A673 (cell line): ENCODE results near the gene DSTYK. TPM values are rescaled to one million over a fixed set of nuclear protein-coding genes. Genes with fewer than 3 reads are reported as not detected.

Experiments used
- BruUV-seq: library from RNA; stranded (reverse); fragments of 400-500 nt; replicated peaks from 2 replicates; lab custom pipeline; 2021; lab: Mats Ljungman, UMichigan
- CTCF ChIA-PET: fragments of 300-600 bp; sonication (Branson Sonifier 250); formaldehyde crosslinking; loops from one replicate; lab custom pipeline; 2022; ENCODE audit warnings: antibody characterized with exemption; lab: Charles Lee
- POLR2A ChIA-PET: fragments of 300-600 bp; sonication (Branson Sonifier 250); formaldehyde crosslinking; loops from one replicate; lab custom pipeline; 2022; ENCODE audit warnings: antibody characterized with exemption; ENCODE audit not compliant: low non-redundant PET; lab: Charles Lee
- DNase-seq: peaks from one replicate; pipeline ENCODE4 v3.0.0-alpha.2; 2015; ENCODE audit warnings: low spot score
- H3K27ac ChIP-seq: fragments of 200-600 bp; sonication (generic); 2 replicates; pipeline ENCODE4 v1.5.1; 2016; ENCODE audit warnings: mixed run types, low read depth, mild to moderate bottlenecking, mixed read lengths, antibody characterized with exemption, low read length; ENCODE audit not compliant: poor library complexity, severe bottlenecking
- H3K27me3 ChIP-seq: fragments of 200-600 bp; sonication (generic); replicated peaks from 2 replicates; pipeline ENCODE4 v1.6.1; 2017; ENCODE audit warnings: mixed run types, low read depth, mild to moderate bottlenecking, mixed read lengths, antibody characterized with exemption, low read length; ENCODE audit not compliant: insufficient read depth, poor library complexity
- H3K36me3 ChIP-seq: fragments of 200-600 bp; sonication (generic); 2 replicates; pipeline ENCODE4 v1.6.1; 2016; ENCODE audit warnings: mixed run types, mild to moderate bottlenecking, mixed read lengths, antibody characterized with exemption, low read length; ENCODE audit not compliant: insufficient read depth, poor library complexity, severe bottlenecking
- H3K4me1 ChIP-seq: fragments of 200-600 bp; sonication (generic); 2 replicates; pipeline ENCODE4 v1.6.1; 2017; ENCODE audit warnings: mixed run types, mild to moderate bottlenecking, mixed read lengths, antibody characterized with exemption, low read length; ENCODE audit not compliant: insufficient read depth, poor library complexity, severe bottlenecking
- H3K4me3 ChIP-seq: fragments of 200-600 bp; sonication (generic); 2 replicates; pipeline ENCODE4 v1.5.1; 2016; ENCODE audit warnings: low read depth, mixed run types, mild to moderate bottlenecking, mixed read lengths, low read length; ENCODE audit not compliant: poor library complexity, severe bottlenecking
- H3K9me3 ChIP-seq: fragments of 200-600 bp; sonication (generic); 2 replicates; pipeline ENCODE4 v1.6.1; 2016; ENCODE audit warnings: mixed run types, low read depth, mild to moderate bottlenecking, mixed read lengths, antibody characterized with exemption, low read length; ENCODE audit not compliant: poor library complexity, severe bottlenecking
- EZH2 ChIP-seq: fragments of 200-600 bp; sonication (generic); IDR thresholded peaks from 2 replicates; pipeline ENCODE4 v1.6.1; 2017; ENCODE audit warnings: borderline replicate concordance, low read depth, mild to moderate bottlenecking, mixed read lengths, antibody characterized with exemption, low read length; ENCODE audit not compliant: poor library complexity, severe bottlenecking
- intact Hi-C: fragments of 100-400 bp; cut with micrococcal nuclease; formaldehyde crosslinking; loops from one replicate; pipeline ENCODE4 v1.10.0; 2022; ENCODE audit not compliant: unreplicated experiment
- total RNA-seq: library from RNA; stranded (reverse); gene quantifications from 2 replicates; pipeline ENCODE4 v1.2.3, GENCODE V29; 2021
- TF ChIP-seq, protein P1 (sequence below): fragments of 300-800, 200-600 bp; sonication (generic); conservative IDR thresholded peaks from 2 replicates; pipeline ENCODE4 v1.5.1; 2017; ENCODE audit warnings: low read depth, mild to moderate bottlenecking, antibody characterized with exemption, low read length, moderate library complexity, mixed read lengths

The DSTYK gene
- total RNA-seq, 1 experiment from 2014 or later = 7.1 TPM

DNA sequence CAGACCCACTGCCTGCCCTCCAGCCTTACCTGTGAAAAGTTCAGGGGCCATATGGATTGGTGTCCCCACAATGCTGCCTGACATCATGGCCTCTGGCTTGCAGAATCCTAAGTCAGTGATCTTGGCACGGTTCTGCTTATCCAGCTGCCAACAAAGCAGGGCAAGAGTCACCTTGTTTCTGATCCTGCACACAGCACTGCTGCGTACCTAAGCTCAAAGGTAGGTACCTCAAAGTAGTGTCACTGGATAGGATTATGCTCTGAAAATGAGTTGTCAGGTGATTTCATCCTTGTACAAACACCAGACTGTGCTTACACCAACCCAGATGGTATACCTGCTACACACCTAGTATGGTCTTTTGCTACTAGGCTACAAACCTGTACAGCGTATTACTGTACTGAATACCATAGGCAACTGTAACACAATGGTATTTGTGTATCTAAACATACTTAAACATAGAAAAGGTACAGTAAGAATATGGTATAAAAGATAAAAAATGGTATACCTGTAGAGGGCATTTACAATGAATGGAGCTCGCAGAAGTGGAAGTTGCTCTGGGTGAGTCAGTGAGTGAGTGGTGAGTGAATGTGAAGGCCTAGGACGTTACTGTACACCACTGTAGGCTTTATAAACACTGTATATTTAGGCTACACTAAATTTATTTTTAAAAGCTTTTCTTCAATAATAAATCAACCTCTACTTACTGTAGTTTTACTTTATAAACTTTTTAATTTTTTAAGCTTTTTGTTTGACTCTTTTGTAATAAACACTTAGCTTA is 60.7 kb downstream of the DSTYK start:
- Histone ChIP-seq H3K4me3 (no peak overlapping the region), H3K36me3 (no peaks in the 10 kb centered on the region), H3K27ac (no peak overlapping the region), H3K27me3 (no peaks in the 10 kb centered on the region), H3K9me3 (peaks cover 4% of the 10 kb centered on the region), H3K4me1 (no peaks in the 10 kb centered on the region)
- POLR2A ChIA-PET = interaction anchor here (0.7 kb wide), 1 partner anchor 148 kb away, joined by 3 read pairs; no protein-coding TSS in a partner anchor
- DNase-seq = no peak
- no peak for TF ChIP-seq EZH2
- TF ChIP-seq, protein P1, sequence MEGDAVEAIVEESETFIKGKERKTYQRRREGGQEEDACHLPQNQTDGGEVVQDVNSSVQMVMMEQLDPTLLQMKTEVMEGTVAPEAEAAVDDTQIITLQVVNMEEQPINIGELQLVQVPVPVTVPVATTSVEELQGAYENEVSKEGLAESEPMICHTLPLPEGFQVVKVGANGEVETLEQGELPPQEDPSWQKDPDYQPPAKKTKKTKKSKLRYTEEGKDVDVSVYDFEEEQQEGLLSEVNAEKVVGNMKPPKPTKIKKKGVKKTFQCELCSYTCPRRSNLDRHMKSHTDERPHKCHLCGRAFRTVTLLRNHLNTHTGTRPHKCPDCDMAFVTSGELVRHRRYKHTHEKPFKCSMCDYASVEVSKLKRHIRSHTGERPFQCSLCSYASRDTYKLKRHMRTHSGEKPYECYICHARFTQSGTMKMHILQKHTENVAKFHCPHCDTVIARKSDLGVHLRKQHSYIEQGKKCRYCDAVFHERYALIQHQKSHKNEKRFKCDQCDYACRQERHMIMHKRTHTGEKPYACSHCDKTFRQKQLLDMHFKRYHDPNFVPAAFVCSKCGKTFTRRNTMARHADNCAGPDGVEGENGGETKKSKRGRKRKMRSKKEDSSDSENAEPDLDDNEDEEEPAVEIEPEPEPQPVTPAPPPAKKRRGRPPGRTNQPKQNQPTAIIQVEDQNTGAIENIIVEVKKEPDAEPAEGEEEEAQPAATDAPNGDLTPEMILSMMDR = no peak
- CTCF ChIA-PET = interaction anchor here (0.7 kb wide), 1 partner anchor 89 kb away, joined by 3 read pairs; no protein-coding TSS in a partner anchor
- intact Hi-C loops = no loop called here
- BruUV-seq = no TSS peak

GRCh38 chr1:205147191-205147835 is 64.2 kb downstream of the DSTYK start:
- CTCF ChIA-PET = no interaction called here
- BruUV-seq = no TSS peak
- no peak for DNase-seq
- TF ChIP-seq, protein P1 = no peak
- no peak for TF ChIP-seq EZH2
- H3K27ac ChIP-seq = no peak overlapping the region
- H3K27me3 ChIP-seq = no peaks in the 10 kb centered on the region
- no peaks in the 10 kb centered on the region for H3K9me3 ChIP-seq
- H3K4me3 ChIP-seq = no peak overlapping the region
- POLR2A ChIA-PET = no interaction called here
- H3K4me1 ChIP-seq = no peaks in the 10 kb centered on the region
- H3K36me3 ChIP-seq = no peaks in the 10 kb centered on the region
- intact Hi-C loops = no loop called here

DNA sequence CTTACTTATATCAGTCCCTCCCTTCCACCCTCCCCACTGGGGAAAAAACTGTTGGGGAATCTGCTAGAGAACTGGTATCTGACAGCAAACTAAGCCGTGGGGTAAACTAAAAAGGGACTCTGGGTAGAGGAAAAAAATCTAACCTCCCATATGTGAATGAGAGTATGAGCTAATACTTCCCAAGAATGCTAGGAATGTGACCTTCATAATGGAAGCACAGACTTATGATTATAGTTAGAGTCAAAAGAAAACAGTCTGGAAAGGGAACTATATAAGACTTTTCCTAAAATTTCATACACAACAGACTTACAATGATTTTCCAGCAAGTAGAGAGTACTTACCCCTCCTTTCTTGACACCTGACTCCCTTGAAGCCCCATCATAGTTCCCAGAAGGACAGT is 66.8 kb downstream of the DSTYK start:
- CTCF ChIA-PET = no interaction called here
- no TSS peak for BruUV-seq
- peak; percentile 28 for DNase-seq
- intact Hi-C loops = loop anchor here (5.0 kb wide), 1 partner anchor 157 kb away; no protein-coding TSS in a partner anchor
- H3K27me3 ChIP-seq = no peaks in the 10 kb centered on the region
- H3K27ac ChIP-seq = no peak overlapping the region
- H3K9me3 ChIP-seq = no peaks in the 10 kb centered on the region
- POLR2A ChIA-PET = no interaction called here
- H3K36me3 ChIP-seq = no peaks in the 10 kb centered on the region
- TF ChIP-seq, protein P1 = no peak
- no peak for TF ChIP-seq EZH2
- H3K4me1 ChIP-seq = no peaks in the 10 kb centered on the region
- no peak overlapping the region for H3K4me3 ChIP-seq
